Cardiac muscle cell (in vitro differentiated cells and primary cell): ENCODE measurements around the gene OTC. TPM values are rescaled to one million over a fixed set of nuclear protein-coding genes. Genes with fewer than 3 reads are reported as not detected.

Source experiments
- DNase-seq, 2 donors: peaks; one replicate each; pipeline versions ENCODE4 v3.0.0 to v3.0.0-alpha.2; 2010 to 2017; ENCODE audit warnings: low read depth in 1 of 2, low spot score in 1 of 2
- H3K27ac ChIP-seq: fragments of 200-600 bp; sonication (generic); 2 replicates; pipeline ENCODE4 v1.5.1; 2016
- H3K27me3 ChIP-seq: fragments of 200-600 bp; sonication (generic); 2 replicates; pipeline ENCODE4 v1.6.0; 2016; ENCODE audit warnings: control low read depth
- H3K36me3 ChIP-seq: fragments of 200-600 bp; sonication (generic); 2 replicates; pipeline ENCODE4 v1.5.1; 2016; ENCODE audit warnings: control low read depth
- H3K4me1 ChIP-seq: fragments of 200-600 bp; sonication (generic); 2 replicates; pipeline ENCODE4 v1.8.1; 2017; ENCODE audit warnings: low read depth, mild to moderate bottlenecking, mixed run types
- H3K4me3 ChIP-seq: fragments of 200-600 bp; sonication (generic); 2 replicates; pipeline ENCODE4 v1.5.1; 2016; ENCODE audit warnings: mild to moderate bottlenecking
- H3K9me3 ChIP-seq: fragments of 200-600 bp; sonication (generic); 2 replicates; pipeline ENCODE4 v1.5.1; 2017; ENCODE audit warnings: low read depth, mild to moderate bottlenecking, control low read depth
- CTCF ChIP-seq: IDR thresholded peaks from 2 replicates; pipeline ENCODE4 v1.5.1; 2012; ENCODE audit warnings: low read depth, mild to moderate bottlenecking, low read length
- polyA plus RNA-seq: library from polyadenylated mRNA; unstranded; fragments of >200 nt; fragmentation: Nextera tagmentation; extraction: Ambion mirVana; gene quantifications from 2 replicates; pipeline ENCODE4 v1.2.1, GENCODE V29; 2016
- total RNA-seq: library from RNA; depleted of rRNA; stranded (reverse); fragments of >200 nt; gene quantifications from 2 replicates; pipeline ENCODE4 v1.2.3, GENCODE V29; 2016

OTC gene
- total and polyA plus RNA-seq, 2 experiments from 2014 or later = not detected

DNA sequence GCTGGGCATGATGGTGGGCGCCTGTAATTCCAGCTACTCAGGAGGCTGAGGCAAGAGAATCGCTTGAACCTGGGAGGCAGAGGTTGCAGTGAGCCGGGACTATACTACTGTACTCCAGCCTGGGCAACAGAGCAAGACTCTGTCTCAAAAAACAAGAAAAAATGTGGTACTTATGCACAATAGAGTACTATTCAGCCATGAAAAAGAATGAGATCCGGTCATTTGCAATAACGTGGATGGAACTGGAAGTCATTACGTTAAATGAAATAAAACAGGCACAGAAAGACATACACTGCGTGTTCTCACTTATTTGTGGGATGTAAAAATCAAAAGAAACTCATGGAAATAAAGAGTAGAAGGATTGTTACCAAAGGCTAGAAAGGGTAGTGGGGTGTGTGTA lies 37.2 kb upstream of the OTC start:
- no peaks in the 10 kb centered on the region for H3K4me1 ChIP-seq
- no peaks in the 10 kb centered on the region for H3K9me3 ChIP-seq
- no peak overlapping the region for H3K4me3 ChIP-seq
- H3K27ac ChIP-seq = no peak overlapping the region
- H3K36me3 ChIP-seq = no peaks in the 10 kb centered on the region
- TF ChIP-seq CTCF = no peak
- H3K27me3 ChIP-seq = no peaks in the 10 kb centered on the region
- no peak for DNase-seq

DNA sequence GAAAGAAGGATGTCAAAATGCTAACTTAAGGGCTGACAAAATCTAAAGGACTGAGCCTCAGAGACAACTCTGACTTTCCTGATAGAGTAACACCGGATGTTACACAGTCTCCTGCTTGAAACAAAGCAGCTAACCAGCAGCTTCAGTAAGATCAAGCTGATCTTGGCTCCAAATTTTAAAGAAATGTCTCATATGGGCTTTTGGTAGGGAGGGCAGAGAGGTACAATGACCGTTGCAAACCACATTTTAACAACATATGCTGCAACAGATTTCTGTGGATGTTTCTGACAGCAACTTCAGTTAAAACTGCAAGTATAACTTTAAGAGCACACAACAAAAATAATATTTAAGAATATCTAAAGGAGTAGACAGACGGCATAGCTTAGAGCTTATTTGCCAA lies 34.2 kb upstream of the OTC start:
- no peaks in the 10 kb centered on the region for H3K27me3 ChIP-seq
- TF ChIP-seq CTCF = no peak
- no peak for DNase-seq
- no peak overlapping the region for H3K27ac ChIP-seq
- H3K36me3 ChIP-seq = no peaks in the 10 kb centered on the region
- H3K9me3 ChIP-seq = no peaks in the 10 kb centered on the region
- no peak overlapping the region for H3K4me3 ChIP-seq
- no peaks in the 10 kb centered on the region for H3K4me1 ChIP-seq

DNA sequence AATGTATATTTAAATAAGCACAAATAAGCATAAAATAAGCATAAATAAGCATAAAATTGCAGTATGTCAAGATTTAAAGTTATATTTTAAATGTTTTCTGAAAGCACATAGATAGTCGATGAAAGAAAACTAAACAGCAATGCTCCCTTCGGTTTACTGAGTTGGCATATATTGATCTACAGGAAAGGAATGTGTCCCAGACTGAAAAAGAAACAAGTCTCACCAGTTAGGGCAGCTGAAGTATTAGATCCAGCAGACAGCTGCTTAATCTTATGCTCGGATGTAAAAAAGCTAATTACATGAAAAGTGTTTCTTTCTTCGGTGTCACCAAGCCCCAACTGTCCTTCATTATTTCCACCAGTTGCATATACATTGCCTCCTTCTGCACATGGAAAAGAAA lies 33.8 kb upstream of the OTC start:
- Histone ChIP-seq H3K27me3 (no peaks in the 10 kb centered on the region), H3K4me1 (no peaks in the 10 kb centered on the region), H3K36me3 (no peaks in the 10 kb centered on the region), H3K9me3 (no peaks in the 10 kb centered on the region), H3K4me3 (no peak overlapping the region), H3K27ac (no peak overlapping the region)
- DNase-seq = no peak
- no peak for TF ChIP-seq CTCF

- Histone ChIP-seq H3K27ac (no peak overlapping the region), H3K4me1 (no peaks in the 10 kb centered on the region), H3K4me3 (no peak overlapping the region), H3K9me3 (no peaks in the 10 kb centered on the region), H3K27me3 (no peaks in the 10 kb centered on the region), H3K36me3 (no peaks in the 10 kb centered on the region)
- no peak for DNase-seq
- no peak for TF ChIP-seq CTCF
Measured at GRCh38 chrX:38320819-38321218, 31.6 kb upstream of the OTC start.

- H3K9me3 ChIP-seq = no peaks in the 10 kb centered on the region
- H3K27ac ChIP-seq = no peak overlapping the region
- no peak for TF ChIP-seq CTCF
- no peak overlapping the region for H3K4me3 ChIP-seq
- no peak for DNase-seq
- H3K4me1 ChIP-seq = no peaks in the 10 kb centered on the region
- H3K36me3 ChIP-seq = no peaks in the 10 kb centered on the region
- no peaks in the 10 kb centered on the region for H3K27me3 ChIP-seq
Measured at GRCh38 chrX:38326086-38326485, 26.3 kb upstream of the OTC start.
